GM12892 (cell line): Measurements from ENCODE around the gene MNS1.

ENCODE experiments used
- POLR2A ChIP-seq: IDR thresholded peaks from 2 replicates; pipeline ENCODE4 v1.6.1; 2011; ENCODE audit warnings: low read depth, low read length, control low read depth
- POLR2AphosphoS5 ChIP-seq: IDR thresholded peaks from 2 replicates; pipeline ENCODE4 v1.6.1; 2011; ENCODE audit warnings: low read depth, low read length, control low read depth

DNA sequence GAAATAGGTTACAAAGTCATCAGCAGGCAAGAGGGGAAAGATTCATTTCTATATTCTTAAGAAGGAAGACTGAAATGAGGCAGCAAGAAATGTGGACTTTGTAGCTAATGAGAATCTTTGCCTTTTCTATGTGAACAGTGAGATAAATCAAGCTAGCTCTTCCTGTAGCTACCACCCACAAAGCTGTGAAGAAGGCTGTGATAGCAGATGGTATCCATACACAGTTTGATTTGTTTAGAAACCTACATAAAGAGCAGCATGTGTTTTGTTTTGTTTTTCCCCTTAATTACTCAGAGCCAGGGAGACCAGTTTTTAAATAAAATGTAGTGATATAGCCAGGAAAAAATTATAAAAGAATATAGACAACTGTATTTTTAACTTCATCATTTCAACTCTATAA lies 54.2 kb downstream of the MNS1 start:
- TF ChIP-seq POLR2A = no peak
- TF ChIP-seq POLR2AphosphoS5 = no peak
